SK-N-SH treated with all-trans-retinoic acid at 6 μM for 48 hours (cell line): Measurements from ENCODE around the gene KLHL6.

ENCODE experiments used
- ATAC-seq: fragments of 200-7000 bp; cut with Tn5 transposase; 3 replicates; pipeline ENCODE4 v1.9.1; 2020; ENCODE audit warnings: mild to moderate bottlenecking, moderate library complexity
- ARNTL ChIP-seq: fragments of 450-650 bp; formaldehyde crosslinking; IDR thresholded peaks from 2 replicates; pipeline ENCODE4 v1.5.0; 2020; ENCODE audit warnings: low read depth, mild to moderate bottlenecking, moderate library complexity, borderline replicate concordance
- BACH2 ChIP-seq: fragments of 250-450 bp; sonication (Bioruptor Pico); IDR thresholded peaks from 2 replicates; pipeline ENCODE4 v1.9.0; 2021; ENCODE audit warnings: mild to moderate bottlenecking, borderline replicate concordance
- CSDC2 ChIP-seq: fragments of 250-450 bp; sonication (Bioruptor Pico); IDR thresholded peaks from 2 replicates; pipeline ENCODE4 v1.5.0; 2020; ENCODE audit warnings: mild to moderate bottlenecking, moderate library complexity
- ESRRG ChIP-seq: fragments of 250-450 bp; sonication (Bioruptor Pico); IDR thresholded peaks from 2 replicates; pipeline ENCODE4 v1.6.1; 2021; ENCODE audit warnings: mild to moderate bottlenecking
- GLIS3 ChIP-seq: fragments of 250-450 bp; sonication (Bioruptor Pico); IDR thresholded peaks from 2 replicates; pipeline ENCODE4 v1.5.0; 2020; ENCODE audit warnings: mild to moderate bottlenecking, moderate library complexity
- ISL1 ChIP-seq: fragments of 250-450 bp; sonication (Bioruptor Pico); IDR thresholded peaks from 2 replicates; pipeline ENCODE4 v2.1.2; 2022; ENCODE audit warnings: mild to moderate bottlenecking, moderate library complexity
- OSR1 ChIP-seq: fragments of 250-450 bp; sonication (Bioruptor Pico); IDR thresholded peaks from 2 replicates; pipeline ENCODE4 v1.8.0; 2022; ENCODE audit warnings: moderate library complexity, mild to moderate bottlenecking, inconsistent platforms
- PPARA ChIP-seq: fragments of 250-450 bp; sonication (Bioruptor Pico); IDR thresholded peaks from 2 replicates; pipeline ENCODE4 v1.5.0; 2020; ENCODE audit warnings: mild to moderate bottlenecking, borderline replicate concordance
- RARB ChIP-seq: fragments of 250-450 bp; sonication (Bioruptor Pico); IDR thresholded peaks from 2 replicates; pipeline ENCODE4 v1.8.0; 2021; ENCODE audit warnings: mild to moderate bottlenecking, moderate library complexity
- SNAI2 ChIP-seq: fragments of 250-450 bp; sonication (Bioruptor Pico); IDR thresholded peaks from 2 replicates; pipeline ENCODE4 v1.5.0; 2020; ENCODE audit warnings: mild to moderate bottlenecking, moderate library complexity
- TCF4 ChIP-seq: fragments of 250-450 bp; sonication (Bioruptor Pico); IDR thresholded peaks from 2 replicates; pipeline ENCODE4 v1.8.0; 2021; ENCODE audit warnings: mild to moderate bottlenecking, moderate library complexity, borderline replicate concordance
- TOX ChIP-seq: fragments of 250-450 bp; sonication (Bioruptor Pico); IDR thresholded peaks from 2 replicates; pipeline ENCODE4 v1.8.0; 2021; ENCODE audit warnings: mild to moderate bottlenecking, moderate library complexity, borderline replicate concordance
- ZC3H10 ChIP-seq: fragments of 250-450 bp; sonication (Bioruptor Pico); IDR thresholded peaks from 2 replicates; pipeline ENCODE4 v1.5.1; 2021; ENCODE audit warnings: mild to moderate bottlenecking, moderate library complexity
- ZFP3 ChIP-seq: fragments of 250-450 bp; sonication (Bioruptor Pico); IDR thresholded peaks from 2 replicates; pipeline ENCODE4 v1.5.0; 2020; ENCODE audit warnings: mild to moderate bottlenecking, moderate library complexity
- ZFP30 ChIP-seq: fragments of 450-650 bp; formaldehyde crosslinking; IDR thresholded peaks from 2 replicates; pipeline ENCODE4 v1.5.0; 2022; ENCODE audit warnings: mild to moderate bottlenecking, moderate library complexity
- ZNF565 ChIP-seq: fragments of 450-650 bp; formaldehyde crosslinking; conservative IDR thresholded peaks from 2 replicates; pipeline ENCODE4 v1.5.0; 2020; ENCODE audit warnings: low read depth, mild to moderate bottlenecking, moderate library complexity
- ZNF70 ChIP-seq: fragments of 450-650 bp; formaldehyde crosslinking; IDR thresholded peaks from 2 replicates; pipeline ENCODE4 v1.5.0; 2020; ENCODE audit warnings: mild to moderate bottlenecking, moderate library complexity
- ZNF8 ChIP-seq: fragments of 450-650 bp; formaldehyde crosslinking; IDR thresholded peaks from 2 replicates; pipeline ENCODE4 v1.5.0; 2020; ENCODE audit warnings: mild to moderate bottlenecking, moderate library complexity
- TF ChIP-seq, protein P1 (sequence below): fragments of 250-450 bp; sonication (Bioruptor Pico); IDR thresholded peaks from 2 replicates; pipeline ENCODE4 v1.8.0; 2021; ENCODE audit warnings: low read depth, mild to moderate bottlenecking, moderate library complexity, borderline replicate concordance
- TF ChIP-seq, protein P2 (sequence below): fragments of 250-450 bp; sonication (Bioruptor Pico); IDR thresholded peaks from 2 replicates; pipeline ENCODE4 v1.5.1; 2020; ENCODE audit warnings: low read depth, mild to moderate bottlenecking, moderate library complexity
- TF ChIP-seq, protein P3 (sequence below): fragments of 250-450 bp; sonication (Bioruptor Pico); IDR thresholded peaks from 2 replicates; pipeline ENCODE4 v1.5.0; 2020; ENCODE audit warnings: mild to moderate bottlenecking, moderate library complexity
- TF ChIP-seq, protein P4 (sequence below): fragments of 250-450 bp; sonication (Bioruptor Pico); IDR thresholded peaks from 2 replicates; pipeline ENCODE4 v1.8.0; 2020; ENCODE audit warnings: mild to moderate bottlenecking, moderate library complexity, borderline replicate concordance

Gene KLHL6

DNA sequence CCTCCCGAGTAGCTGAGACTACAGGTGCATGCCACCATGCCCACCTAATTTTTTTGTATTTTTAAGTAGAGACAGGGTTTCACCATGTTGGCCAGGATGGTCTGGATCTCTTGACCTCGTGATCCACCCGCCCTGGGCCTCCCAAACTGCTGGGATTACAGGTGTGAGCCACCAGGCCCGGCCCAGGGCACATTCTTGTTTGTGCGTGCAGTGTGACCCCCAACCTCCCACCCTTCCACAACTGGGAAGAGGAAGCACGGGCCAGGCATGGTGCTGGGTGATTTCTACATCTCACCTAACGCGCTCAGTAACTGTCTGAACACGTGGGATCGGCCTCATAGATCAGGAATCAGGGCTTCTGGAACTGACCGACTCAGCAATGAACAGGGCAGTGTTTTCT is 48.0 kb downstream of the KLHL6 start:
- no peak for ATAC-seq
- TF ChIP-seq OSR1 (CRISPR knock-in tag) (no peak), ZFP30 (CRISPR knock-in tag) (no peak), RARB (CRISPR knock-in tag) (no peak), ZFP3 (CRISPR knock-in tag) (no peak), ZNF565 (no peak), PPARA (no peak), ARNTL (CRISPR knock-in tag) (no peak), TCF4 (CRISPR knock-in tag) (no peak), TOX (CRISPR knock-in tag) (no peak), ZNF70 (CRISPR knock-in tag) (no peak), ZC3H10 (CRISPR knock-in tag) (no peak)
- TF ChIP-seq, protein P1, sequence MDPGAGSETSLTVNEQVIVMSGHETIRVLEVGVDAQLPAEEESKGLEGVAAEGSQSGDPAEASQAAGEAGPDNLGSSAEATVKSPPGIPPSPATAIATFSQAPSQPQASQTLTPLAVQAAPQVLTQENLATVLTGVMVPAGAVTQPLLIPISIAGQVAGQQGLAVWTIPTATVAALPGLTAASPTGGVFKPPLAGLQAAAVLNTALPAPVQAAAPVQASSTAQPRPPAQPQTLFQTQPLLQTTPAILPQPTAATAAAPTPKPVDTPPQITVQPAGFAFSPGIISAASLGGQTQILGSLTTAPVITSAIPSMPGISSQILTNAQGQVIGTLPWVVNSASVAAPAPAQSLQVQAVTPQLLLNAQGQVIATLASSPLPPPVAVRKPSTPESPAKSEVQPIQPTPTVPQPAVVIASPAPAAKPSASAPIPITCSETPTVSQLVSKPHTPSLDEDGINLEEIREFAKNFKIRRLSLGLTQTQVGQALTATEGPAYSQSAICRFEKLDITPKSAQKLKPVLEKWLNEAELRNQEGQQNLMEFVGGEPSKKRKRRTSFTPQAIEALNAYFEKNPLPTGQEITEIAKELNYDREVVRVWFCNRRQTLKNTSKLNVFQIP (CRISPR knock-in tag): no peak
- TF ChIP-seq, protein P2, sequence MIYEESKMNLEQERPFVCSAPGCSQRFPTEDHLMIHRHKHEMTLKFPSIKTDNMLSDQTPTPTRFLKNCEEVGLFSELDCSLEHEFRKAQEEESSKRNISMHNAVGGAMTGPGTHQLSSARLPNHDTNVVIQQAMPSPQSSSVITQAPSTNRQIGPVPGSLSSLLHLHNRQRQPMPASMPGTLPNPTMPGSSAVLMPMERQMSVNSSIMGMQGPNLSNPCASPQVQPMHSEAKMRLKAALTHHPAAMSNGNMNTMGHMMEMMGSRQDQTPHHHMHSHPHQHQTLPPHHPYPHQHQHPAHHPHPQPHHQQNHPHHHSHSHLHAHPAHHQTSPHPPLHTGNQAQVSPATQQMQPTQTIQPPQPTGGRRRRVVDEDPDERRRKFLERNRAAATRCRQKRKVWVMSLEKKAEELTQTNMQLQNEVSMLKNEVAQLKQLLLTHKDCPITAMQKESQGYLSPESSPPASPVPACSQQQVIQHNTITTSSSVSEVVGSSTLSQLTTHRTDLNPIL (CRISPR knock-in tag): no peak

DNA sequence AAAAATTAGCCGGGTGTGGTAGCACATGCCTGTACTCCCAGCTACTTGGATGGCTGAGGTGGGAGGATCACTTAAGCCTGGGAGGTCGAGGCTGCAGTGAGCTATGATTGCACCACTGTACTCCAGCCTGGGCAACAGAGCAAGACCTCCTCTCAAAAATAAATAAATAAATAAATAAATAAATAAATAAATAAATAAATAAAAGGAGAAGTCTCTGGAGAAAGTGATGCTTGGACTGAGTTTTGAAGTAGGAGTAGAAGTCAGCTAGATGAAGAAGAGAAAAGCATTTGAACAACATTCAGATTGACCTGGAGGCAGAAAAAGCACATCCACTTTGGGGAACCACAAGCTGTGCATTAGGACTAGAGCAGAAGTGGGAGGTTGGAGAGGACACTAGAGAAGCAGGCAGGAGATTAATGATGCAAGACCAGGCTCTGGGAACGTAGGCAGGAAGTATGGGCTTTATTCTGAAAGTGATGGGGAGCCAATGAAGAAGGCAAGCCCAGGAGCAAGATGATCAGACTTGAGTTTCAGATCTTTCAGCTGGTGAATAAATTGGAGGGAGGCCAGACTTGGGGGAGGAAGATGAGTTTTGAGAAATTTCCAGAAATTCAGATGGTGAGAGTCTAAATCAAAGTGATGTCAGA is 48.7 kb downstream of the KLHL6 start:
- TF ChIP-seq ZNF8 (CRISPR knock-in tag): no peak
- no peak for TF ChIP-seq ESRRG (CRISPR knock-in tag)
- no peak for TF ChIP-seq BACH2
- TF ChIP-seq CSDC2: no peak
- no peak for TF ChIP-seq ARNTL (CRISPR knock-in tag)
- no peak for TF ChIP-seq TCF4 (CRISPR knock-in tag)
- no peak for TF ChIP-seq ZNF70 (CRISPR knock-in tag)
- TF ChIP-seq GLIS3 (CRISPR knock-in tag): no peak
- TF ChIP-seq ZNF565: no peak
- TF ChIP-seq TOX (CRISPR knock-in tag): no peak
- TF ChIP-seq, protein P3, sequence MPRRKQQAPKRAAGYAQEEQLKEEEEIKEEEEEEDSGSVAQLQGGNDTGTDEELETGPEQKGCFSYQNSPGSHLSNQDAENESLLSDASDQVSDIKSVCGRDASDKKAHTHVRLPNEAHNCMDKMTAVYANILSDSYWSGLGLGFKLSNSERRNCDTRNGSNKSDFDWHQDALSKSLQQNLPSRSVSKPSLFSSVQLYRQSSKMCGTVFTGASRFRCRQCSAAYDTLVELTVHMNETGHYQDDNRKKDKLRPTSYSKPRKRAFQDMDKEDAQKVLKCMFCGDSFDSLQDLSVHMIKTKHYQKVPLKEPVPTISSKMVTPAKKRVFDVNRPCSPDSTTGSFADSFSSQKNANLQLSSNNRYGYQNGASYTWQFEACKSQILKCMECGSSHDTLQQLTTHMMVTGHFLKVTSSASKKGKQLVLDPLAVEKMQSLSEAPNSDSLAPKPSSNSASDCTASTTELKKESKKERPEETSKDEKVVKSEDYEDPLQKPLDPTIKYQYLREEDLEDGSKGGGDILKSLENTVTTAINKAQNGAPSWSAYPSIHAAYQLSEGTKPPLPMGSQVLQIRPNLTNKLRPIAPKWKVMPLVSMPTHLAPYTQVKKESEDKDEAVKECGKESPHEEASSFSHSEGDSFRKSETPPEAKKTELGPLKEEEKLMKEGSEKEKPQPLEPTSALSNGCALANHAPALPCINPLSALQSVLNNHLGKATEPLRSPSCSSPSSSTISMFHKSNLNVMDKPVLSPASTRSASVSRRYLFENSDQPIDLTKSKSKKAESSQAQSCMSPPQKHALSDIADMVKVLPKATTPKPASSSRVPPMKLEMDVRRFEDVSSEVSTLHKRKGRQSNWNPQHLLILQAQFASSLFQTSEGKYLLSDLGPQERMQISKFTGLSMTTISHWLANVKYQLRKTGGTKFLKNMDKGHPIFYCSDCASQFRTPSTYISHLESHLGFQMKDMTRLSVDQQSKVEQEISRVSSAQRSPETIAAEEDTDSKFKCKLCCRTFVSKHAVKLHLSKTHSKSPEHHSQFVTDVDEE (CRISPR knock-in tag): no peak
- TF ChIP-seq OSR1 (CRISPR knock-in tag): no peak
- no peak for TF ChIP-seq ISL1 (CRISPR knock-in tag)
- no peak for TF ChIP-seq ZFP3 (CRISPR knock-in tag)
- no peak for TF ChIP-seq ZC3H10 (CRISPR knock-in tag)
- TF ChIP-seq SNAI2 (CRISPR knock-in tag): no peak
- TF ChIP-seq, protein P4, sequence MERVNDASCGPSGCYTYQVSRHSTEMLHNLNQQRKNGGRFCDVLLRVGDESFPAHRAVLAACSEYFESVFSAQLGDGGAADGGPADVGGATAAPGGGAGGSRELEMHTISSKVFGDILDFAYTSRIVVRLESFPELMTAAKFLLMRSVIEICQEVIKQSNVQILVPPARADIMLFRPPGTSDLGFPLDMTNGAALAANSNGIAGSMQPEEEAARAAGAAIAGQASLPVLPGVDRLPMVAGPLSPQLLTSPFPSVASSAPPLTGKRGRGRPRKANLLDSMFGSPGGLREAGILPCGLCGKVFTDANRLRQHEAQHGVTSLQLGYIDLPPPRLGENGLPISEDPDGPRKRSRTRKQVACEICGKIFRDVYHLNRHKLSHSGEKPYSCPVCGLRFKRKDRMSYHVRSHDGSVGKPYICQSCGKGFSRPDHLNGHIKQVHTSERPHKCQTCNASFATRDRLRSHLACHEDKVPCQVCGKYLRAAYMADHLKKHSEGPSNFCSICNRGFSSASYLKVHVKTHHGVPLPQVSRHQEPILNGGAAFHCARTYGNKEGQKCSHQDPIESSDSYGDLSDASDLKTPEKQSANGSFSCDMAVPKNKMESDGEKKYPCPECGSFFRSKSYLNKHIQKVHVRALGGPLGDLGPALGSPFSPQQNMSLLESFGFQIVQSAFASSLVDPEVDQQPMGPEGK (CRISPR knock-in tag): no peak
- no peak for TF ChIP-seq PPARA
- no peak for ATAC-seq

DNA sequence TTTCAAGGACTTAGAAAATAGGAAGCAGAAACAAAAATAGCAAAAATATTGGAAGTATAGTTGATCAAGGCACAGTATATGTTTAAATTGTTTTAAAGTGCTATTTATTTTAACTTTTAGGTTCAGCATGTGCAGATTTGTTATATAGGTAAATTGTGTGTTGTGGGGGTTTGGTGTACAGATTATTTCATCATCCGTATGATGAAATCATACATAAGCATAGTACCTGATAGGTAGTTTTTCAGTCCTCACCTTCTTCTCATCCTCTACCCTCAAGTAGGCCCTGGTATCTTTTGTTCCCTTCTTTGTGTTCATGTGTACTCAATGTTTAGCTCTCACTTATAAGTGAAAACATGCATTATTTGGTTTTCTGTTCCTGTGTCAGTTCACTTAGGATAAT is 50.9 kb downstream of the KLHL6 start:
- TF ChIP-seq ARNTL (CRISPR knock-in tag) (no peak), ZNF70 (CRISPR knock-in tag) (no peak), RARB (CRISPR knock-in tag) (no peak)
- TF ChIP-seq, protein P2 (CRISPR knock-in tag): no peak
- TF ChIP-seq, protein P4 (CRISPR knock-in tag): no peak
- ATAC-seq: no peak
